ENCODE data around the gene PPP1R9A. TPM values are rescaled to one million over a fixed set of nuclear protein-coding genes. Genes with fewer than 3 reads are reported as not detected.

PPP1R9A gene
- total RNA-seq, 1 experiment from 2014 or later = 15.6 TPM

GRCh38 chr7:95304990-95305389, 397.6 kb downstream of the PPP1R9A start:
- H3K4me3 ChIP-seq (ENCODE audit: low read depth, low read length, poor library complexity, severe bottlenecking) = no peak overlapping the region
- DNase-seq (ENCODE audit: low spot score) = peak; percentile 33
- intact Hi-C loops (cut with micrococcal nuclease; ENCODE audit: unreplicated experiment) = no loop called here
- BruUV-seq (replicated peaks) = no TSS peak
- H3K27me3 ChIP-seq (replicated peaks; ENCODE audit: insufficient read depth, low read depth, low read length, poor library complexity) = no peaks in the 10 kb centered on the region
- CTCF ChIA-PET = no interaction called here
- no peaks in the 10 kb centered on the region for H3K9me3 ChIP-seq (ENCODE audit: low read depth, low read length, poor library complexity, severe bottlenecking)
- H3K27ac ChIP-seq (ENCODE audit: low read depth, low read length, poor library complexity, severe bottlenecking) = no peak overlapping the region
- no peaks in the 10 kb centered on the region for H3K36me3 ChIP-seq (ENCODE audit: insufficient read depth, low read length, poor library complexity, severe bottlenecking)
- POLR2A ChIA-PET (ENCODE audit: low non-redundant PET) = no interaction called here
- TF ChIP-seq CTCF (conservative IDR thresholded peaks at IDR 0.05; ENCODE audit: low read depth, low read length) (no peak), EZH2 (IDR thresholded peaks at IDR 0.05; ENCODE audit: borderline replicate concordance, low read depth, low read length, poor library complexity, severe bottlenecking) (no peak)
- H3K4me1 ChIP-seq (ENCODE audit: insufficient read depth, low read length, poor library complexity, severe bottlenecking) = peaks cover 6% of the 10 kb centered on the region

GRCh38 chr7:95309951-95310350, 402.6 kb downstream of the PPP1R9A start:
- ChIA-PET CTCF (no interaction called here), POLR2A (ENCODE audit: low non-redundant PET) (no interaction called here)
- intact Hi-C loops (cut with micrococcal nuclease; ENCODE audit: unreplicated experiment) = no loop called here
- Histone ChIP-seq H3K36me3 (ENCODE audit: insufficient read depth, low read length, poor library complexity, severe bottlenecking) (no peaks in the 10 kb centered on the region), H3K27me3 (replicated peaks; ENCODE audit: insufficient read depth, low read depth, low read length, poor library complexity) (no peaks in the 10 kb centered on the region), H3K9me3 (ENCODE audit: low read depth, low read length, poor library complexity, severe bottlenecking) (no peaks in the 10 kb centered on the region), H3K4me3 (ENCODE audit: low read depth, low read length, poor library complexity, severe bottlenecking) (no peak overlapping the region), H3K27ac (ENCODE audit: low read depth, low read length, poor library complexity, severe bottlenecking) (no peak overlapping the region), H3K4me1 (ENCODE audit: insufficient read depth, low read length, poor library complexity, severe bottlenecking) (peaks cover 4% of the 10 kb centered on the region)
- no peak for DNase-seq (ENCODE audit: low spot score)
- BruUV-seq (replicated peaks) = no TSS peak
- TF ChIP-seq CTCF (conservative IDR thresholded peaks at IDR 0.05; ENCODE audit: low read depth, low read length) (no peak), EZH2 (IDR thresholded peaks at IDR 0.05; ENCODE audit: borderline replicate concordance, low read depth, low read length, poor library complexity, severe bottlenecking) (no peak)

GRCh38 chr7:95311389-95311788, 404.0 kb downstream of the PPP1R9A start:
- Histone ChIP-seq H3K27ac (ENCODE audit: low read depth, low read length, poor library complexity, severe bottlenecking) (no peak overlapping the region), H3K4me1 (ENCODE audit: insufficient read depth, low read length, poor library complexity, severe bottlenecking) (no peaks in the 10 kb centered on the region), H3K9me3 (ENCODE audit: low read depth, low read length, poor library complexity, severe bottlenecking) (no peaks in the 10 kb centered on the region), H3K36me3 (ENCODE audit: insufficient read depth, low read length, poor library complexity, severe bottlenecking) (no peaks in the 10 kb centered on the region), H3K4me3 (ENCODE audit: low read depth, low read length, poor library complexity, severe bottlenecking) (no peak overlapping the region), H3K27me3 (replicated peaks; ENCODE audit: insufficient read depth, low read depth, low read length, poor library complexity) (no peaks in the 10 kb centered on the region)
- ChIA-PET CTCF (no interaction called here), POLR2A (ENCODE audit: low non-redundant PET) (no interaction called here)
- BruUV-seq (replicated peaks) = no TSS peak
- no peak for TF ChIP-seq EZH2 (IDR thresholded peaks at IDR 0.05; ENCODE audit: borderline replicate concordance, low read depth, low read length, poor library complexity, severe bottlenecking)
- TF ChIP-seq CTCF (conservative IDR thresholded peaks at IDR 0.05; ENCODE audit: low read depth, low read length) = no peak
- intact Hi-C loops (cut with micrococcal nuclease; ENCODE audit: unreplicated experiment) = no loop called here
- DNase-seq (ENCODE audit: low spot score) = no peak
